Colonic mucosa (tissue), 4 donors: ENCODE results near the gene TATDN2. TPM values are rescaled to one million over a fixed set of nuclear protein-coding genes. Genes with fewer than 3 reads are reported as not detected.

ENCODE experiments used
- DNase-seq: peaks from one replicate; pipeline ENCODE4 v3.0.0-alpha.2; 2020
- H3K27ac ChIP-seq: fragments of 200-600 bp; one replicate; pipeline ENCODE4 v1.8.0; 2021
- H3K27me3 ChIP-seq: fragments of 200-600 bp; one replicate; pipeline ENCODE4 v1.8.0; 2021
- H3K36me3 ChIP-seq: fragments of 200-600 bp; one replicate; pipeline ENCODE4 v1.8.0; 2021
- H3K4me1 ChIP-seq: fragments of 200-600 bp; one replicate; pipeline ENCODE4 v1.8.0; 2021; ENCODE audit warnings: mild to moderate bottlenecking
- H3K4me3 ChIP-seq: fragments of 200-600 bp; one replicate; pipeline ENCODE4 v1.8.0; 2021
- H3K9ac ChIP-seq, 2 donors: one replicate each; pipeline ENCODE4 v1.7.0; 2013; ENCODE audit warnings: control low read depth in 2 of 2, low read depth in 2 of 2, low read length in 2 of 2
- H3K9me3 ChIP-seq: fragments of 200-600 bp; one replicate; pipeline ENCODE4 v1.8.0; 2021
- intact Hi-C: fragments of 100-400 bp; cut with DNase I; formaldehyde crosslinking; loops from one replicate; pipeline ENCODE4 v1.14.1; 2022
- total RNA-seq, 2 donors: library from RNA; stranded (reverse); fragmentation: NEBNext Ultra II Directional in 1 of 2; extraction: Animal tissue kit (Norgen Biotek cat#: 25700) in 1 of 2; gene quantifications; one replicate each; pipeline ENCODE4 v1.2.1, GENCODE V29; 2021
- TF ChIP-seq, protein P1 (sequence below): fragments of 200-600 bp; IDR thresholded peaks from one replicate; pipeline ENCODE4 v1.8.0; 2022; ENCODE audit warnings: antibody characterized with exemption, mild to moderate bottlenecking
- donor health status: healthy.
- donor health status: DM: no; HTN: no; CAD: no.
- donor health status: DM: no; HTN: no; CAD: no.

The TATDN2 gene
- total RNA-seq, 2 donors from 2014 or later, result 28.9 to 35.3 TPM

DNA sequence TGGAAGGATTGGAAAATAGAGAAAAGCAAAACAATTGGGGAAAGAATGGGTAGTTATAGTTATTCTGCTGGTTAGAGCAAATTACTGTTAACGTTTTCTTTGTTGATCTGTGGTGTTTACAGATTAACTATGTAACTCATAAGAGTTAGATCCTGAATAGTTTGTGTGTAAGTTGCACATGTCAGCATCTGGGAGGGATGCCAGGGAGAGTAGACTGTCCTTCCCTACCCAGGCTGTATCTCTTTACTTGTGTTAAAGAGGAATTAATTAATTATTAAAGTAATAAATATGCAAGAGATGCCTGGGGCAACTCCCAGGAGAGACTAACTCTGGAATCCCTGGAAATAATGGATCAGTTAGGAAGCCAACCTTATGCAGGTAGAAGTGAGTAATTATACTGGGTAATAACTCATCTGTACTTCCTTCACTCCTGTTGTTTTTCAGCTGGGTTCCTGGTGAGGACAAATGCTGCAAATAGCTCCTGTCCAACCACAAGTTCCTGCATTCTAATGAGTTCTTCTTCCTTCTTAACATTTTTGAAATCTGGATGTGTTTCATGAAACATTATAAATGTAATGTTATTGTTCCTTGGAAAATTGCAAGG, 25.5 kb downstream of the TATDN2 start:
- intact Hi-C loops, result no loop called here
- Histone ChIP-seq H3K9me3 (no peaks in the 10 kb centered on the region), H3K9ac (no peak overlapping the region), H3K36me3 (peaks cover 18% of the 10 kb centered on the region), H3K4me1 (no peaks in the 10 kb centered on the region), H3K4me3 (no peak overlapping the region), H3K27me3 (no peaks in the 10 kb centered on the region), H3K27ac (no peak overlapping the region)
- TF ChIP-seq, protein P1, sequence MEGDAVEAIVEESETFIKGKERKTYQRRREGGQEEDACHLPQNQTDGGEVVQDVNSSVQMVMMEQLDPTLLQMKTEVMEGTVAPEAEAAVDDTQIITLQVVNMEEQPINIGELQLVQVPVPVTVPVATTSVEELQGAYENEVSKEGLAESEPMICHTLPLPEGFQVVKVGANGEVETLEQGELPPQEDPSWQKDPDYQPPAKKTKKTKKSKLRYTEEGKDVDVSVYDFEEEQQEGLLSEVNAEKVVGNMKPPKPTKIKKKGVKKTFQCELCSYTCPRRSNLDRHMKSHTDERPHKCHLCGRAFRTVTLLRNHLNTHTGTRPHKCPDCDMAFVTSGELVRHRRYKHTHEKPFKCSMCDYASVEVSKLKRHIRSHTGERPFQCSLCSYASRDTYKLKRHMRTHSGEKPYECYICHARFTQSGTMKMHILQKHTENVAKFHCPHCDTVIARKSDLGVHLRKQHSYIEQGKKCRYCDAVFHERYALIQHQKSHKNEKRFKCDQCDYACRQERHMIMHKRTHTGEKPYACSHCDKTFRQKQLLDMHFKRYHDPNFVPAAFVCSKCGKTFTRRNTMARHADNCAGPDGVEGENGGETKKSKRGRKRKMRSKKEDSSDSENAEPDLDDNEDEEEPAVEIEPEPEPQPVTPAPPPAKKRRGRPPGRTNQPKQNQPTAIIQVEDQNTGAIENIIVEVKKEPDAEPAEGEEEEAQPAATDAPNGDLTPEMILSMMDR, result no peak
- no peak for DNase-seq

GRCh38 chr3:10274601-10275000, 26.3 kb downstream of the TATDN2 start:
- intact Hi-C loops, result no loop called here
- no peak overlapping the region for H3K27ac ChIP-seq
- peaks cover 14% of the 10 kb centered on the region for H3K36me3 ChIP-seq
- no peaks in the 10 kb centered on the region for H3K27me3 ChIP-seq
- no peaks in the 10 kb centered on the region for H3K4me1 ChIP-seq
- no peak for DNase-seq
- H3K9me3 ChIP-seq, result no peaks in the 10 kb centered on the region
- H3K4me3 ChIP-seq, result no peak overlapping the region
- no peak overlapping the region for H3K9ac ChIP-seq
- TF ChIP-seq, protein P1, result no peak

DNA sequence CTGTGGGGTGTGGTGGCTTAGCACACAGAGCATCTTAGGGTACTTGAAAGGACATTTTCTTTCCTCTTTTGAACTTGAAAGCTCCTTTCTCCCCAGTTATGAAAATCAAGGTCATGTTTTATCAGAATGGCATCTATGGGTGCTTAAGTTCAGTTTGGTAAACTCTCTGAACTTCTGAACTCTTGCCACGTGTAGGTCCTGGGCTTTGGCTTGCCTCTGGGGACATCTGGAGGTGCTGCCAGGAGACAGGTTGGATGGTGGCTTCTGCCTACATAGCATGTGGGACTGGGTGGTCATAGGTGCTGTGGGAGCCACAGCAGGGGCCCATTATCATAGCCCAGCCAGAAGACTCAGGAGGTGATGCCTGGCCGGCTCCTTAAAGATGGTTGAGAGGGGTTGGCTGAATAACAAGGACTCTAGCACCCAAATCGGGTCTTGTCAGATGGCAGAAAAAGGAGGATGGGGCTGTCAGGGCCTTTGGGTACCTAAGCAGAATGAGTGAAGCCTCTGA, 28.9 kb downstream of the TATDN2 start:
- Histone ChIP-seq H3K4me3 (no peak overlapping the region), H3K27me3 (no peaks in the 10 kb centered on the region), H3K4me1 (no peaks in the 10 kb centered on the region), H3K36me3 (no peaks in the 10 kb centered on the region), H3K9me3 (no peaks in the 10 kb centered on the region), H3K27ac (no peak overlapping the region), H3K9ac (no peak overlapping the region)
- no peak for DNase-seq
- TF ChIP-seq, protein P1, result no peak
- intact Hi-C loops, result no loop called here

- H3K27me3 ChIP-seq, result no peaks in the 10 kb centered on the region
- H3K9ac ChIP-seq, result no peak overlapping the region
- DNase-seq, result no peak
- no peaks in the 10 kb centered on the region for H3K36me3 ChIP-seq
- no peaks in the 10 kb centered on the region for H3K4me1 ChIP-seq
- no peak overlapping the region for H3K27ac ChIP-seq
- no peak overlapping the region for H3K4me3 ChIP-seq
- H3K9me3 ChIP-seq, result no peaks in the 10 kb centered on the region
- intact Hi-C loops, result no loop called here
- TF ChIP-seq, protein P1, result no peak
These were observed 30.2 kb downstream of the TATDN2 start for GRCh38 chr3:10278501-10278900.

- no peak for DNase-seq
- TF ChIP-seq, protein P1, result no peak
- no peak overlapping the region for H3K4me3 ChIP-seq
- intact Hi-C loops, result no loop called here
- H3K9me3 ChIP-seq, result no peaks in the 10 kb centered on the region
- no peaks in the 10 kb centered on the region for H3K27me3 ChIP-seq
- H3K4me1 ChIP-seq, result no peaks in the 10 kb centered on the region
- H3K9ac ChIP-seq, result no peak overlapping the region
- no peak overlapping the region for H3K27ac ChIP-seq
- no peaks in the 10 kb centered on the region for H3K36me3 ChIP-seq
These were observed 31.3 kb downstream of the TATDN2 start for GRCh38 chr3:10279384-10280176.
